Trophoblast cell (in vitro differentiated cells and primary cell): ENCODE results near the gene SERP2.

ENCODE experiments used
- DNase-seq, 2 donors: peaks; one replicate each; pipeline ENCODE4 v3.0.0-alpha.2; 2016
- H2AFZ ChIP-seq: 2 replicates; pipeline ENCODE4 v1.6.1; 2013; ENCODE audit warnings: low read length, moderate library complexity, mild to moderate bottlenecking; ENCODE audit not compliant: insufficient read depth, poor library complexity
- H2AK5ac ChIP-seq: 2 replicates; pipeline ENCODE4 v1.6.1; 2013; ENCODE audit warnings: mild to moderate bottlenecking, low read length
- H2BK120ac ChIP-seq: 2 replicates; pipeline ENCODE4 v1.6.1; 2013; ENCODE audit warnings: low read length, mild to moderate bottlenecking, moderate library complexity; ENCODE audit not compliant: insufficient read depth, poor library complexity
- H2BK12ac ChIP-seq: 2 replicates; pipeline ENCODE4 v1.6.1; 2013; ENCODE audit warnings: mild to moderate bottlenecking, low read length, moderate library complexity
- H2BK5ac ChIP-seq: 2 replicates; pipeline ENCODE4 v1.6.1; 2013; ENCODE audit warnings: low read length, low read depth, moderate library complexity, mild to moderate bottlenecking; ENCODE audit not compliant: poor library complexity
- H3K14ac ChIP-seq: 2 replicates; pipeline ENCODE4 v1.6.1; 2013; ENCODE audit warnings: mild to moderate bottlenecking, low read length
- H3K18ac ChIP-seq: 2 replicates; pipeline ENCODE4 v1.6.1; 2013; ENCODE audit warnings: mild to moderate bottlenecking, low read length
- H3K23ac ChIP-seq: 2 replicates; pipeline ENCODE4 v1.6.1; 2013; ENCODE audit warnings: low read length
- H3K27ac ChIP-seq: 2 replicates; pipeline ENCODE4 v1.5.1; 2013; ENCODE audit warnings: low read depth, mild to moderate bottlenecking, inconsistent platforms, low read length, moderate library complexity
- H3K27me3 ChIP-seq: 2 replicates; pipeline ENCODE4 v1.6.1; 2013; ENCODE audit warnings: inconsistent platforms, mild to moderate bottlenecking, low read length, moderate library complexity; ENCODE audit not compliant: insufficient read depth
- H3K36me3 ChIP-seq, 2 experiments: 1 replicate in 1 of 2; 2 replicates in 1 of 2; pipeline ENCODE4 v1.6.1; 2013; ENCODE audit warnings: low read length in 2 of 2, mild to moderate bottlenecking in 2 of 2, moderate library complexity in 1 of 2; ENCODE audit not compliant: insufficient read depth in 2 of 2, control insufficient read depth in 1 of 2
- H3K4ac ChIP-seq: 2 replicates; pipeline ENCODE4 v1.6.1; 2013; ENCODE audit warnings: low read depth, mild to moderate bottlenecking, low read length, moderate library complexity
- H3K4me1 ChIP-seq, 2 experiments: 1 replicate in 1 of 2; 2 replicates in 1 of 2; pipeline ENCODE4 v1.6.1; 2013; ENCODE audit warnings: low read length in 2 of 2, mild to moderate bottlenecking in 2 of 2, moderate library complexity in 1 of 2; ENCODE audit not compliant: insufficient read depth in 2 of 2, control insufficient read depth in 1 of 2
- H3K4me2 ChIP-seq: 2 replicates; pipeline ENCODE4 v1.6.1; 2013; ENCODE audit warnings: inconsistent platforms, mild to moderate bottlenecking, low read length, moderate library complexity
- H3K4me3 ChIP-seq: 2 replicates; pipeline ENCODE4 v1.5.1; 2013; ENCODE audit warnings: mild to moderate bottlenecking, low read depth, low read length, inconsistent platforms
- H3K79me1 ChIP-seq: one replicate; pipeline ENCODE4 v1.6.1; 2013; ENCODE audit warnings: low read length
- H3K79me2 ChIP-seq: 2 replicates; pipeline ENCODE4 v1.6.1; 2013; ENCODE audit warnings: low read length, mild to moderate bottlenecking; ENCODE audit not compliant: control insufficient read depth, insufficient read depth, poor library complexity
- H3K9ac ChIP-seq: 2 replicates; pipeline ENCODE4 v1.6.1; 2013; ENCODE audit warnings: mild to moderate bottlenecking, low read length
- H3K9me3 ChIP-seq: 2 replicates; pipeline ENCODE4 v1.6.1; 2013; ENCODE audit warnings: low read depth, mild to moderate bottlenecking, control low read depth, inconsistent platforms, low read length; ENCODE audit not compliant: insufficient read depth
- H4K12ac ChIP-seq: 2 replicates; pipeline ENCODE4 v1.6.1; 2013; ENCODE audit warnings: low read depth, mild to moderate bottlenecking, low read length, moderate library complexity
- H4K8ac ChIP-seq: 2 replicates; pipeline ENCODE4 v1.6.1; 2013; ENCODE audit warnings: low read depth, mild to moderate bottlenecking, low read length, moderate library complexity
- H4K91ac ChIP-seq: one replicate; pipeline ENCODE4 v1.6.1; 2013; ENCODE audit warnings: low read depth, mild to moderate bottlenecking, low read length, moderate library complexity
- WGBS: extraction: QIAGEN DNeasy Blood & Tissue Kit; methylation state at CpG from one replicate; pipeline ENCODE4 v1.1.7; 2013; ENCODE audit warnings: missing lambda C conversion rate; ENCODE audit not compliant: insufficient read length, insufficient coverage; ENCODE audit errors: extremely low coverage; 5-methylcytosine and 5-hydroxymethylcytosine counted together

SERP2 gene

GRCh38 chr13:44400736-44401135, 27.1 kb downstream of the SERP2 start:
- no peak for DNase-seq
- H4K91ac ChIP-seq, result no peak overlapping the region
- H3K27ac ChIP-seq, result no peak overlapping the region
- no peak overlapping the region for H3K4me2 ChIP-seq
- peaks cover 2% of the 10 kb centered on the region for H3K79me2 ChIP-seq
- H3K4me3 ChIP-seq, result no peak overlapping the region
- H3K79me1 ChIP-seq, result peaks cover 25% of the 10 kb centered on the region
- no peak overlapping the region for H2BK5ac ChIP-seq
- no peak overlapping the region for H3K14ac ChIP-seq
- no peak overlapping the region for H3K23ac ChIP-seq
- no peaks in the 10 kb centered on the region for H3K27me3 ChIP-seq
- H3K9me3 ChIP-seq, result no peaks in the 10 kb centered on the region
- no peak overlapping the region for H3K9ac ChIP-seq
- peaks cover 35 to 44% of the 10 kb centered on the region in 2 experiments for H3K4me1 ChIP-seq
- H2BK12ac ChIP-seq, result no peak overlapping the region
- H2AFZ ChIP-seq, result no peak overlapping the region
- H3K36me3 ChIP-seq, result no peaks in the 10 kb centered on the region
- H4K12ac ChIP-seq, result no peak overlapping the region
- no peak overlapping the region for H3K4ac ChIP-seq
- H3K18ac ChIP-seq, result no peak overlapping the region
- H4K8ac ChIP-seq, result no peak overlapping the region
- no peak overlapping the region for H2BK120ac ChIP-seq
- no peak overlapping the region for H2AK5ac ChIP-seq

DNA sequence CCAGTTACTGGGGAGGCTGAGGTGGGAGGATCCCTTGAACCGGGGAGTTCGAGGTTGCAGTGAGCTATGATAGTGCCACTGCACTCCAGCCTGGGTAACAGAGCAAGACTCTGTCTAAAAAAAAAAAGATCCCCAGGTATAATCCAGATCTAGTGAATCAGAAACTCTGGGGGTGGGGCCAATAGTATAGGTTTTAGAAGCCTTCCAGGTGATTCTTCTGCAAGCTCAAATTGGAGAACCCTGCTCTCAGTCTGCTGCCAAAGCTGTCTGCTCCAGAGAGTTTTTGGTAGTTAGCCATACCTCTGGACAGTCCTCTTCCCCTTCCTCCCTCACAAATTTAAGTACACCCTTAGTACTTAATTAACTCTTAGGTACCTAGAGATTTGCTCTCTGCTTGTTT, 28.0 kb downstream of the SERP2 start:
- H3K27ac ChIP-seq, result no peak overlapping the region
- H3K27me3 ChIP-seq, result no peaks in the 10 kb centered on the region
- no peak overlapping the region for H3K4me2 ChIP-seq
- H2AK5ac ChIP-seq, result no peak overlapping the region
- H2BK120ac ChIP-seq, result no peak overlapping the region
- peaks cover 25% of the 10 kb centered on the region for H3K79me1 ChIP-seq
- no peak overlapping the region for H3K23ac ChIP-seq
- H3K9ac ChIP-seq, result no peak overlapping the region
- no peak overlapping the region for H2BK12ac ChIP-seq
- H2AFZ ChIP-seq, result no peak overlapping the region
- peaks cover 32 to 41% of the 10 kb centered on the region in 2 experiments for H3K4me1 ChIP-seq
- no peak overlapping the region for H4K12ac ChIP-seq
- H2BK5ac ChIP-seq, result no peak overlapping the region
- peaks cover 2% of the 10 kb centered on the region for H3K79me2 ChIP-seq
- no peak for DNase-seq
- no peaks in the 10 kb centered on the region for H3K36me3 ChIP-seq
- no peak overlapping the region for H3K14ac ChIP-seq
- no peak overlapping the region for H3K4ac ChIP-seq
- WGBS, result no CpG with 5 or more reads among the region's 2 CpGs
- H3K18ac ChIP-seq, result no peak overlapping the region
- no peaks in the 10 kb centered on the region for H3K9me3 ChIP-seq
- no peak overlapping the region for H4K91ac ChIP-seq
- no peak overlapping the region for H3K4me3 ChIP-seq
- H4K8ac ChIP-seq, result no peak overlapping the region

DNA sequence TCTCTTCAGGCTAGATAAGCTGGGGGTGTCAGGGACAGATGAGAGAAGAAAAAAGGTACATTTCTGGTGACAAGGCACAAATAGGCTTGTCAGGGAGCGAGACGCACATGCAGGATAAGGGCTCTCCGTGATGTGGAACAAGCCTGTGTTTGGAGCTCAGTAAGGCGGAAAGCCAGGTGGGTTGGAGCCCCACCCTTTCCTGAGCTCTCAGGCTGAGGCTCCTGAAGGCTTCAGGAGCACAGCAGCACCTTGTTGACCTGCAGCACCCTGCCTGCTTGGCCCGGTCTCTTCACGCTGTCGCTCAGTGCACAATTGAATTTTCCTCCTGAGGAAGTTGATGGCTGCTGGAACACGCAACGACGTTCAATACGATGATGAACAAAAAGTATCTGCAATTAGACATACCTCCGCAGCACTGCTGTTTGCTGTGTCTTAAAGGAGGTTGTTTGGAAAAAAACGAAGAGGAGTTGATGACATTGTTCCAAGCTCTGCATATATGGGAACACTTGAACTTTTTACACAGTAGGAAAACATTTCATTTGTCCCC, 29.3 kb downstream of the SERP2 start:
- Histone ChIP-seq H2BK120ac (peak overlapping the region; percentile 54), H3K9me3 (no peaks in the 10 kb centered on the region), H2BK5ac (peak overlapping the region; percentile 78), H3K79me2 (peaks cover 2% of the 10 kb centered on the region), H3K4me3 (no peak overlapping the region), H3K4ac (no peak overlapping the region), H3K18ac (no peak overlapping the region), H2BK12ac (peak overlapping the region; percentile 61), H3K36me3 (no peaks in the 10 kb centered on the region), H4K8ac (peak overlapping the region; percentile 6), H4K91ac (peak overlapping the region; percentile 84), H3K27ac (peak overlapping the region; percentile 52), H3K27me3 (no peaks in the 10 kb centered on the region), H3K23ac (no peak overlapping the region), H3K9ac (no peak overlapping the region), H2AFZ (no peak overlapping the region), H3K14ac (peak overlapping the region; percentile 42), H3K4me2 (peak overlapping the region; percentile 40), H4K12ac (no peak overlapping the region), H2AK5ac (peak overlapping the region; percentile 6), H3K4me1 (peaks cover 26 to 33% of the 10 kb centered on the region in 2 experiments), H3K79me1 (peaks cover 25% of the 10 kb centered on the region)
- WGBS, result no CpG with 5 or more reads among the region's 13 CpGs
- DNase-seq, result peak in 1 of 2 donors; percentile 13

DNA sequence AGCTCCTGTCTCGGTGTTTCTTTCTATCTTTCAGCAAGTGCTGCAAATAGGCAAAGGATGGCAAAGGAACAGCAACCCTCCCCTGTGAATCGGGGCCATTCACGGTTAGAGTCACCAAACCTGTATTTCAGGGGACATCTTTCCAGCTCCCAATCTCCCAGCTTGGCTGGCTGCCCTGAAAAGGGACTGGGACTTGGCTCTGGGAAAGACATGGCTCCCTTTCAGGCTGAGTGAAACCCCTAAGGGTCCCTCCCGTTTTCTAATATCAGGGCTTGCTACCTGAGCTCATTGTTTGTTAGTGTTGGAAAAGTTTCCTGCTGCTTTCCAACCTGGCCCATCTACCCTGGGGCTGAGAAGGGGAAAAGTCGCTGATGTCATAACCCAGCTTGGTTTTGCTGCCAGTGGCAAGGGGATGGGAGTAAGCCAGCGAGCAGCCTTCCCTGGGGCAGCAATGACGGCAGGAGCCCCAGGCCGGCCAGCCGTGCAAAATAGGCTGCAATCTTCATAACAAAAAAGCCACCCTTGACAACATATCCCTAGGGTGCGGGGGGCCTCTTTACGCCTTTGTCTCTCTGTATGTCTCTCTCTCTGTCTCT, 29.9 kb downstream of the SERP2 start:
- Histone ChIP-seq H3K4me2 (peak overlapping the region; percentile 40), H2AK5ac (no peak overlapping the region), H3K79me1 (peaks cover 25% of the 10 kb centered on the region), H3K18ac (peak overlapping the region; percentile 43), H4K8ac (peak overlapping the region; percentile 59), H3K14ac (peak overlapping the region; percentile 22), H3K36me3 (no peaks in the 10 kb centered on the region), H2BK120ac (peak overlapping the region; percentile 54), H4K12ac (no peak overlapping the region), H3K4me1 (peaks cover 26 to 32% of the 10 kb centered on the region in 2 experiments), H3K9me3 (no peaks in the 10 kb centered on the region), H3K4me3 (no peak overlapping the region), H3K27ac (peak overlapping the region; percentile 52), H2AFZ (peak overlapping the region; percentile 10), H3K27me3 (no peaks in the 10 kb centered on the region), H2BK12ac (peak overlapping the region; percentile 84), H3K23ac (no peak overlapping the region), H4K91ac (peak overlapping the region; percentile 84), H3K79me2 (peaks cover 2% of the 10 kb centered on the region), H2BK5ac (peak overlapping the region; percentile 78), H3K9ac (peak overlapping the region; percentile 11), H3K4ac (no peak overlapping the region)
- peak; percentile 62 to 65 for DNase-seq
- no CpG with 5 or more reads among the region's 11 CpGs for WGBS
